ENCODE measurements around the gene CACNA2D3. TPM values are rescaled to one million over a fixed set of nuclear protein-coding genes. Genes with fewer than 3 reads are reported as not detected.

The CACNA2D3 gene
- total and polyA plus RNA-seq, 4 donors: 14.1 to 34.5 (median 33.4) TPM

- WGBS (ENCODE audit: insufficient coverage): 55% methylated on average over 1 of the region's 1 CpG
These were observed 621.4 kb downstream of the CACNA2D3 start for GRCh38 chr3:54743755-54744154.

GRCh38 chr3:54744291-54744690, 621.9 kb downstream of the CACNA2D3 start:
- H3K4me1 ChIP-seq (ENCODE audit: control insufficient read depth, insufficient read depth, low read length): no peaks in the 10 kb centered on the region
- no peaks in the 10 kb centered on the region for H3K9me3 ChIP-seq (ENCODE audit: control insufficient read depth, insufficient read depth, low read length)
- H3K27ac ChIP-seq (ENCODE audit: low read depth, low read length): no peak overlapping the region
- H3K27me3 ChIP-seq (ENCODE audit: control insufficient read depth, insufficient read depth, low read length): no peaks in the 10 kb centered on the region
- no CpG with 5 or more reads among the region's 1 CpG for WGBS (ENCODE audit: insufficient coverage)
- DNase-seq (ENCODE audit: low read depth in 4 of 6, low spot score in 6 of 6): no peak
- no peak overlapping the region for H3K4me3 ChIP-seq (ENCODE audit: low read depth, low read length)
- no peaks in the 10 kb centered on the region for H3K36me3 ChIP-seq (ENCODE audit: control insufficient read depth, insufficient read depth, low read length)

More at GRCh38 chr3:54743755-54744154, 621.4 kb downstream of the CACNA2D3 start:
- Histone ChIP-seq H3K36me3 (ENCODE audit: control insufficient read depth, insufficient read depth, low read length) (no peaks in the 10 kb centered on the region), H3K27ac (ENCODE audit: low read depth, low read length) (no peak overlapping the region), H3K27me3 (ENCODE audit: control insufficient read depth, insufficient read depth, low read length) (no peaks in the 10 kb centered on the region), H3K4me1 (ENCODE audit: control insufficient read depth, insufficient read depth, low read length) (no peaks in the 10 kb centered on the region), H3K9me3 (ENCODE audit: control insufficient read depth, insufficient read depth, low read length) (no peaks in the 10 kb centered on the region), H3K4me3 (ENCODE audit: low read depth, low read length) (no peak overlapping the region)
- no peak for DNase-seq (ENCODE audit: low read depth in 4 of 6, low spot score in 6 of 6)

DNA sequence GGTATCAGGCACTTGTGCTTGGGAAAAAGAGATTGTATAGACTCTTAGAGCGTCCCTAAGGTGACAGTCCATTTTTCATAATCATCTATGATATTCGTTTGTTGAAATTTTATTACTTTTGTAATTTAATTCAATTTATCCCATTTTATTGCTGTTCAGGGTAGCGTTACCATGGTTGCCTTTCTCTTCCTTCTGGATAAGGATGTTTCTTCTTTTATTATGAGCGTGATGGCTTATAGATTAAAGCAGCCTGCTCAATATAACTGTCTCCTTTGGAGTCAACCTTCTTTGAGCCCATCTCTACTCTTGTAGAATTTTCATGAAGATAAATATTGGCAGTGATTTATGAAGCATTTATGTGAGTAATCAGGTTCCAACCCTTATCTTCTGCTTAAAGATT, 623.5 kb downstream of the CACNA2D3 start:
- H3K4me3 ChIP-seq (ENCODE audit: low read depth, low read length): no peak overlapping the region
- peak in 1 of 6 donors; percentile 68 for DNase-seq (ENCODE audit: low read depth in 4 of 6, low spot score in 6 of 6)
- H3K9me3 ChIP-seq (ENCODE audit: control insufficient read depth, insufficient read depth, low read length): no peaks in the 10 kb centered on the region
- no peak overlapping the region for H3K27ac ChIP-seq (ENCODE audit: low read depth, low read length)
- H3K4me1 ChIP-seq (ENCODE audit: control insufficient read depth, insufficient read depth, low read length): no peaks in the 10 kb centered on the region
- no peaks in the 10 kb centered on the region for H3K27me3 ChIP-seq (ENCODE audit: control insufficient read depth, insufficient read depth, low read length)
- WGBS (ENCODE audit: insufficient coverage): no CpG with 5 or more reads among the region's 4 CpGs
- H3K36me3 ChIP-seq (ENCODE audit: control insufficient read depth, insufficient read depth, low read length): no peaks in the 10 kb centered on the region

GRCh38 chr3:54746722-54747121, 624.4 kb downstream of the CACNA2D3 start:
- WGBS (ENCODE audit: insufficient coverage): no CpG with 5 or more reads among the region's 1 CpG
- Histone ChIP-seq H3K27me3 (ENCODE audit: control insufficient read depth, insufficient read depth, low read length) (no peaks in the 10 kb centered on the region), H3K4me1 (ENCODE audit: control insufficient read depth, insufficient read depth, low read length) (no peaks in the 10 kb centered on the region), H3K4me3 (ENCODE audit: low read depth, low read length) (no peak overlapping the region), H3K27ac (ENCODE audit: low read depth, low read length) (no peak overlapping the region), H3K36me3 (ENCODE audit: control insufficient read depth, insufficient read depth, low read length) (no peaks in the 10 kb centered on the region), H3K9me3 (ENCODE audit: control insufficient read depth, insufficient read depth, low read length) (no peaks in the 10 kb centered on the region)
- DNase-seq (ENCODE audit: low read depth in 4 of 6, low spot score in 6 of 6): no peak

- Histone ChIP-seq H3K9me3 (ENCODE audit: control insufficient read depth, insufficient read depth, low read length) (no peaks in the 10 kb centered on the region), H3K27me3 (ENCODE audit: control insufficient read depth, insufficient read depth, low read length) (no peaks in the 10 kb centered on the region), H3K4me1 (ENCODE audit: control insufficient read depth, insufficient read depth, low read length) (no peaks in the 10 kb centered on the region), H3K27ac (ENCODE audit: low read depth, low read length) (no peak overlapping the region), H3K36me3 (ENCODE audit: control insufficient read depth, insufficient read depth, low read length) (no peaks in the 10 kb centered on the region), H3K4me3 (ENCODE audit: low read depth, low read length) (no peak overlapping the region)
- no peak for DNase-seq (ENCODE audit: low read depth in 4 of 6, low spot score in 6 of 6)
These were observed 633.4 kb downstream of the CACNA2D3 start for GRCh38 chr3:54755756-54756155.

GRCh38 chr3:54756330-54756731, 634.0 kb downstream of the CACNA2D3 start:
- H3K9me3 ChIP-seq (ENCODE audit: control insufficient read depth, insufficient read depth, low read length): no peaks in the 10 kb centered on the region
- H3K27ac ChIP-seq (ENCODE audit: low read depth, low read length): no peak overlapping the region
- H3K4me3 ChIP-seq (ENCODE audit: low read depth, low read length): no peak overlapping the region
- 51% methylated on average over 4 of the region's 7 CpGs for WGBS (ENCODE audit: insufficient coverage)
- H3K4me1 ChIP-seq (ENCODE audit: control insufficient read depth, insufficient read depth, low read length): no peaks in the 10 kb centered on the region
- no peaks in the 10 kb centered on the region for H3K36me3 ChIP-seq (ENCODE audit: control insufficient read depth, insufficient read depth, low read length)
- no peak for DNase-seq (ENCODE audit: low read depth in 4 of 6, low spot score in 6 of 6)
- no peaks in the 10 kb centered on the region for H3K27me3 ChIP-seq (ENCODE audit: control insufficient read depth, insufficient read depth, low read length)

GRCh38 chr3:54758461-54758860, 636.1 kb downstream of the CACNA2D3 start:
- Histone ChIP-seq H3K27ac (ENCODE audit: low read depth, low read length) (no peak overlapping the region), H3K27me3 (ENCODE audit: control insufficient read depth, insufficient read depth, low read length) (no peaks in the 10 kb centered on the region), H3K9me3 (ENCODE audit: control insufficient read depth, insufficient read depth, low read length) (no peaks in the 10 kb centered on the region), H3K4me1 (ENCODE audit: control insufficient read depth, insufficient read depth, low read length) (no peaks in the 10 kb centered on the region), H3K36me3 (ENCODE audit: control insufficient read depth, insufficient read depth, low read length) (no peaks in the 10 kb centered on the region), H3K4me3 (ENCODE audit: low read depth, low read length) (no peak overlapping the region)
- WGBS (ENCODE audit: insufficient coverage): 100% methylated on average over 1 of the region's 3 CpGs
- no peak for DNase-seq (ENCODE audit: low read depth in 4 of 6, low spot score in 6 of 6)

DNA sequence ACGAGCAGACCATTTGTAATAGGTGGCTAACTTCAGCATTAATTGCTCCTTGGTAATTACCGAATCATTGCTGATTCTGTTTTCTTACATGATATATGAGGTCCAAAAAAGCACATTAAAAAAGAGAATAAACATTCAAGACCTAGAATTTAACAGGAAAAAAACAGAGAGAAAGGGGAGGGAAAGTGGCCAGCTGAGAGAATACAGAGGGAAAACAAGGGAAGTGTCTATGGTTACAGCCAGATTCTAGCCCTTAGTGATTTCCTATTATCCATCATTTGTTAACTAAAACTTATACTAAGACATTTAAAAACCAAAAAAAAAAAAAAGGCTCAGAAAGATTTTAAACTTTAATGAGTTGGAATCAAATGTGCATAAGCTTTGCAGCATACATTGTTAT, 636.8 kb downstream of the CACNA2D3 start:
- H3K27ac ChIP-seq (ENCODE audit: low read depth, low read length): no peak overlapping the region
- H3K9me3 ChIP-seq (ENCODE audit: control insufficient read depth, insufficient read depth, low read length): no peaks in the 10 kb centered on the region
- H3K36me3 ChIP-seq (ENCODE audit: control insufficient read depth, insufficient read depth, low read length): no peaks in the 10 kb centered on the region
- no peaks in the 10 kb centered on the region for H3K27me3 ChIP-seq (ENCODE audit: control insufficient read depth, insufficient read depth, low read length)
- DNase-seq (ENCODE audit: low read depth in 4 of 6, low spot score in 6 of 6): no peak
- H3K4me3 ChIP-seq (ENCODE audit: low read depth, low read length): no peak overlapping the region
- WGBS (ENCODE audit: insufficient coverage): no CpG with 5 or more reads among the region's 2 CpGs
- H3K4me1 ChIP-seq (ENCODE audit: control insufficient read depth, insufficient read depth, low read length): no peaks in the 10 kb centered on the region

- no peak overlapping the region for H3K4me3 ChIP-seq (ENCODE audit: low read depth, low read length)
- no peaks in the 10 kb centered on the region for H3K27me3 ChIP-seq (ENCODE audit: control insufficient read depth, insufficient read depth, low read length)
- H3K4me1 ChIP-seq (ENCODE audit: control insufficient read depth, insufficient read depth, low read length): no peaks in the 10 kb centered on the region
- no peak for DNase-seq (ENCODE audit: low read depth in 4 of 6, low spot score in 6 of 6)
- 96% methylated on average over 2 of the region's 2 CpGs for WGBS (ENCODE audit: insufficient coverage)
- H3K27ac ChIP-seq (ENCODE audit: low read depth, low read length): no peak overlapping the region
- H3K9me3 ChIP-seq (ENCODE audit: control insufficient read depth, insufficient read depth, low read length): no peaks in the 10 kb centered on the region
- H3K36me3 ChIP-seq (ENCODE audit: control insufficient read depth, insufficient read depth, low read length): no peaks in the 10 kb centered on the region
These were observed 637.8 kb downstream of the CACNA2D3 start for GRCh38 chr3:54760201-54760600.

GRCh38 chr3:54761637-54762036, 639.3 kb downstream of the CACNA2D3 start:
- Histone ChIP-seq H3K4me3 (ENCODE audit: low read depth, low read length) (no peak overlapping the region), H3K9me3 (ENCODE audit: control insufficient read depth, insufficient read depth, low read length) (no peaks in the 10 kb centered on the region), H3K27me3 (ENCODE audit: control insufficient read depth, insufficient read depth, low read length) (no peaks in the 10 kb centered on the region), H3K36me3 (ENCODE audit: control insufficient read depth, insufficient read depth, low read length) (no peaks in the 10 kb centered on the region), H3K4me1 (ENCODE audit: control insufficient read depth, insufficient read depth, low read length) (no peaks in the 10 kb centered on the region), H3K27ac (ENCODE audit: low read depth, low read length) (no peak overlapping the region)
- WGBS (ENCODE audit: insufficient coverage): no CpG with 5 or more reads among the region's 1 CpG
- no peak for DNase-seq (ENCODE audit: low read depth in 4 of 6, low spot score in 6 of 6)
